Hypothalamus (tissue), 51 donors: ENCODE measurements around the gene CTTNBP2.

Experiments
- DNase-seq, 51 donors: peaks; one replicate each; lab custom pipeline; 2025; lab: John Stamatoyannopoulos, UW

CTTNBP2 gene

DNA sequence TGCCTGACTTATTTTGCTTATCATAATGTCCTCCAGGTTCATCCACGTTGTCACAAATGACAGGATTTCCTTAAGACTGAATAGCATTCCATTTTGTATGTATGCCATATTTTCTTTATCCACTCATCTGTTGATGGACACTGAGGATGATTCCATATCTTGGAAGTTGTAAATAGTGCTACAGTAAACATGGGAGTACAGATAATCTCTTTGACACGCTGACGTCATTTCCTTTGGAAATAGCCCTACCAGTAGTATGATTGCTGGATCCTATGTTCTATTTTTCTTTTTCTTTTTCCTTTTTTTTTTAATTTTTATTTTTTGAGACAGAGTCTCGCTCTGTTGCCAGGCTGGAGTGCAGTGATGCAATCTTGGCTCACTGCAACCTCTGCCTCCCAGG, 167.6 kb downstream of the CTTNBP2 start:
- DNase-seq: no peak

GRCh38 chr7:117704063-117704462, 169.2 kb downstream of the CTTNBP2 start:
- DNase-seq: no peak

DNA sequence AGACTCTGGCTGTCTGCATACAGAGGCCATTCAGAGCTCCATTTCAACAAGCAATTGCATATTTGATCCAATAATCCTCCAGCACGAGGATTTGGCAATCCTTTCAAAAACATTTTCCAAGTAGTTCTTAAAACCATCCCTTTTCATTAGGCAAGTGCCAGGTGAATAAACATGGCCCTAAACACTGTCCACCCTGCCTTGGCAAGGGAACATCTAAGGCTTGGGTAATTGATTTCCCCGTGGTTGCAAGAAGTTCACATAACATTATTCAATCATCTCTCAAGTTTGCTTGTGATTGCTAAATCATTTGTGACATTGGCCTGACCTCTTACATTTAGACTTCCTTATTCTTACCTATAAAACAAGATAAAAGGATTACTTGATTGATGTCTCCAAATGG, 175.2 kb downstream of the CTTNBP2 start:
- no peak for DNase-seq

DNA sequence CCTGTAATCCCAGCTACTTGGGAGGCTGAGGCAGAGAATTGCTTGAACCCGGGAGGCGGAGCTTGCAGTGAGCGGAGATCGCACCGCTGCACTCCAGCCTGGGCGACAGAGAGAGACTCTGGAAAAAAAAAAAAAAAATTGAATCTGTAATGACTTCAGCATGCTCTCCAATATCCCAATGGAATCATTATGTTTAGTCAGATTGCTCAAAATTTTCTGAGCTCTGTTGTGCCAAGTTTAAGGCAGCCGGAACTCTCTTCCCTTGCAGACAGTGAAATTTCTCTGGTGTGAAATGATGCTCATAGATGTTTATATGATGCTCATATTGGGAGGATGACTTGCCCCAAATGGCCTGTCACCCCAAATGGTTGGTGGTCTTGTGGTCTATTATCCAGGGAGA, 180.9 kb downstream of the CTTNBP2 start:
- no peak for DNase-seq

DNA sequence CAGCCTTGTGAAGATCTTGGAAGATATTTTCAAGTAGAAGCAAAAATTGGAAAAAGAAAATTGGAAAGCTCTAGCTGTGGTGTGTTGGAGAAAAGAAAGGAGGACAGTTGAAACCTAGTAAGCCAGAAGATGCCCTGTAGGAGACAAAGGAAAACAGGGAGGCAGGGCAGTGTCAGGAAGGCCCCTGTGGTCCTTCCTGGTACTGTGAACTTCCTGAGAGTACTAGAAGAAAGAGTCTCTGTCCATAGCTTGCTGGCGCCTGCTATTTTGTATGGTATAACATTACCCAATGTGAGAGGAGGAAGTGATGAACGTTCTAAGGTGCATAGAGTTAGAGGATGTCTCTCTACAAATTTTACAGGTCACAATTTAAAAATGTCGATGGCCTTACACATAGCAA, 183.1 kb downstream of the CTTNBP2 start:
- DNase-seq: no peak

DNA sequence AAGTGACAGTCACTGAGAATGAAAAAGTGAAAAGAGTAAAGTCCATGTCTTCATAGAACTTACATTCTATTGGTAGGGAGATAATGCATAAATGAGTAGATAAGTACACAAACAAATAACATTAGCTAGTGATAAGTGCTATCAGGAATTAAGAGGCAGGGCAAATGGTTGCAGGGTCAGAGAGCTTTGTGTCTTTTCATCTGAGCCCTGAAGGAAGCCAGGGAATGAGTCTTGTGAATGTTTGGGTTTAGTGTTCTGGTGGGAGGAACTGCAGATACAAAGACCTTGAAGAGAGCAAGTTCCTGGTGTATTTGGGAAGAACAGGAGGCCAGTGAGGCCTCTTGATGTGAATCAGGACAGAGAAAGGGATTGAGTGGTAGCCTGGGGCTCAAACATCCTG, 183.8 kb downstream of the CTTNBP2 start:
- DNase-seq: no peak

DNA sequence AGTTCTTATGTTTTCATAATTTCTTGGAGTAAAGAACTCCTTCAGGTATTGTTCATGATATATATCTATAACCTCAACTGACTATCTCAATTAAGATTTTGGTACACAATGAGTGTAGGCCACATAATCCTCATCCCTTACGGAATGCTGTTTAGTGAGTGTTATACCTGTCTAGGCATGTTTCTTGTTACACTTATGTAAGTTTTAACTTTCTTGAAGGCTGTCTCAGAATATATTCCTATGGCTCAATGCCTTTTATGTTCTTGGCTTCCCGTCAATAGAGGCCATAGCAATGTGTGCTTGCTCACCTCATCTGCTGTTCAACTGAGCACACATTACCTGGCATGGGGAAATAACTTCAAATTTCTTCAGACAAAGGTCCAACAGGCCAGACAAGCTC, 185.1 kb downstream of the CTTNBP2 start:
- DNase-seq: no peak

DNA sequence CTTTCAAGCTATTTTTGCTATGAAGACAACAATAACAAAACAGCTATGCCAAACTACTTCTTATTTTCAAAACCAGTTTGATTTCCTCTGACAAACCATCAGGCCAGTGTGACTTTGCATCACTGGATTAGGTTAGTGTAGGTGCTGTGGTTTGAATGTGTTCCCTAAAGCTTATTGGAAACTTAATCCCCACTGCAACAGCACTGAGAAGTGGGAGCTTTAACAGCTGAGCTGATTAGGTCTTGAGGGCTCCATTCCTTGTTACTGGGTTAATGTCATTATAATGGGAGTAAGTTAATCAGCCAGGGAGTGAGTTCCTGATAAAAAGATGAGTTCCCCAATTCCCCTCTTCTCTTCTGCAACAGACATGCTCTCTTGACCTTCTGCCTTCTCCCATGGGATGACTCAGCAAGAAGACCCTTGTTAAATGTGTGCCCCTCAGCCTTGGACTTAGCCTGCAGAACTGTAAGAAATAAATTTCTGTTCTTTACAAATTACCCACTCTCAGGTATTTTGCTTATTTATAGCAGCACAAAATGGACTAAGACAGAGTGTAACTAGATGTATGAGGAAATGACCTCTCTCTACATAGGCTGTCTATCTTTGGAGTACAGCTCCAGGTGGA, 186.8 kb downstream of the CTTNBP2 start:
- no peak for DNase-seq

GRCh38 chr7:117685795-117686194, 187.4 kb downstream of the CTTNBP2 start:
- no peak for DNase-seq

DNA sequence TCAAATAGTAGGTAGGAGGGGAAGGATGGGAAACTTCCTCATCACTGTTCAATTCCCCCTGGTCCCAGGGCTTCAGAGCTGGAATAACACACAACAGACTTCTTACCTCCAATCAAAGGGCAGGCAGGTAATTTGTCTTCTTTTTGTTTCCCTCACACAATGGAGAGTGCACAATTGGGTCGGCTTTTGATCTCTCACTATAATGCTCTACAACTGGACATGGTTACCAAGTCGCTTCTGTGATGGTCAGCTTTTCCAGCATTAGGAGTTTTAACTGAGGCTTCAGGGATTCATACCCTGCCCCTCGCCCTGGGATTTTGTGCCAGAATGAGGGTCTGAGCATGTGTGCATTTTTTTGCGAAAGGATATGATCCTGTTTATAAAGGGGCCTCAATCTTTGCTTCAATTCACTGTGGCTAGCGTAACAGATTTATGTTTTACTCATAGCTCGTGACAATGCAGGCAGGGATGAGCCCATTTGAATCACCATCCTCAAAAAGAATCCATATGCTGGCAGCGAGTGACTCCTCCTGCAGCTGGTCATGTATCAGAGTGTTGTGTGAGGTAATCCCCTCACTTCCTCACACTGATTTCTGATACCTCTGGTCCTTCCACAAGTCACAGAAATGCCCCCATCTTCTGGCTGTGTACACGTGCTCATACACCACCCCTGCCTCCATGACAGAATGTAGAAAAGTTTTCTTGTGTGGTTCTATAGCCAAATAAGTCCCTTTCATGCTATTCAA, 189.6 kb downstream of the CTTNBP2 start:
- no peak for DNase-seq

- DNase-seq: no peak
These were observed 190.4 kb downstream of the CTTNBP2 start for GRCh38 chr7:117682681-117683385.

- no peak for DNase-seq
These were observed 194.1 kb downstream of the CTTNBP2 start for GRCh38 chr7:117679120-117679519.

DNA sequence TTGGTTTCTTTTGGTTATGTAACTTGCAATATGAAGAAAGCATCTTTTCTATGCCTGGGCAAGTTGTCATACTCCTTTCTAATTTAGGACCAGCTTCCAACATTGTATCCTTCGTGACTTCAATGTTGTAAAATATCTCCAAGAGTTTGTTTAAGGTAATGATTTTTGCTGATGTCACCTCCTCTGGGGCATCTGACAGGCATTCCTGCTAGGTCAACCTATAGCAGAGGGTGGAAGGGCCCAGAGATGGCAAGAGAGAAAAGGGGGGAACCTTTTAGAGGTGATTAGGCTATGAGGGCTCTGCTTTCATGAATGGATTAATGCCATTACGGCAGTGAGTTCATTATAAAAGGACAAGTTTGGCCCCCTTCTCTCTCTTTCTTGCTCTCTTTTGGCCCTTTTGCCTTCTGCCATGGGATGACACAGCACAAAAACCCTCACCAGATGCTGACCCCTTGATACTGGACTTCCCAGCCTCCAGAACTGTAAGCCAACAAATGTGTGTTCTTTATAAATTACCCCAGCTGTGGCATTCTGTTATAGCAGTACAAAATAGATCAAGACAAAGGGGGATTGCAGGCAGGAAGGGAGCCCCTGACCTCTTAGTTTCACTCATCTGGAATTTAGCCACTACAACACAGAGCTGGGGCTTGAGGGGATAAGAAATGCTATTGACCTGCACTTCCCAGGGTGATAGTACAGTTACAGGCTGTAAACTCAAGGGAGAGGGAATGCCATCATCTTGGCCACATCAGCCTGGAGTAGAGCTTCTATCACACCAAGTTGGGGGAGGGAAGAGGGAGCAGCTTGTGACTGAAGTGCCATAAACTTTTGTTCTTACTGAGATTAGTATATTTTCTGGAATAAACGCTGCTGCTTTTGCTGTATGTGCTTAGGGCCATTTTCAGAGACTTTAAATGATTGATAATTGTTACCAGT, 197.5 kb downstream of the CTTNBP2 start:
- no peak for DNase-seq

GRCh38 chr7:117674617-117675016, 198.6 kb downstream of the CTTNBP2 start:
- no peak for DNase-seq

- peak in 2 of 51 donors; percentile 15 to 44 for DNase-seq
These were observed 199.4 kb downstream of the CTTNBP2 start for GRCh38 chr7:117673839-117674238.

- DNase-seq: peak in 46 of 51 donors; percentile 3 to 83 (median 44)
These were observed 199.9 kb downstream of the CTTNBP2 start for GRCh38 chr7:117673367-117673766.

DNA sequence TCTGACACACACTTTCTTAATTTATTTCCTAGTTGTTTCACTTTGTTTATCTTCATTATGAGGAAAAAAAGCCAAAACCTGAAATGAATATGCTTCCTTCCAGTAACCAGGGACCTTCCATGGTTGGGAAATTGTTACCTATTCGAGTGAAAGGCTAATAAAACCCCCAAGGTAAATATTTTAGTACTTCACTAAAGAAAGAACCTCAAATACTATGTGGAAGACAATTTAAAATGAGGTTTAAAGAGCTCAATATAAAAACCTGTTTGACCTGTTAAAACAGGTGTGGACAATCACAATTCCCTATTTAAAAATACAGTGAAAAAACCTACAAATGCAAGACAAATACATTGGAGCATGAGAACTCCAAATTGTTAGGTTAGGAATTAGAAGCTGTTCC, 200.8 kb downstream of the CTTNBP2 start:
- DNase-seq: no peak

- DNase-seq: peak in 14 of 51 donors; percentile 0 to 20 (median 5)
These were observed 203.4 kb downstream of the CTTNBP2 start for GRCh38 chr7:117669818-117670217.

DNA sequence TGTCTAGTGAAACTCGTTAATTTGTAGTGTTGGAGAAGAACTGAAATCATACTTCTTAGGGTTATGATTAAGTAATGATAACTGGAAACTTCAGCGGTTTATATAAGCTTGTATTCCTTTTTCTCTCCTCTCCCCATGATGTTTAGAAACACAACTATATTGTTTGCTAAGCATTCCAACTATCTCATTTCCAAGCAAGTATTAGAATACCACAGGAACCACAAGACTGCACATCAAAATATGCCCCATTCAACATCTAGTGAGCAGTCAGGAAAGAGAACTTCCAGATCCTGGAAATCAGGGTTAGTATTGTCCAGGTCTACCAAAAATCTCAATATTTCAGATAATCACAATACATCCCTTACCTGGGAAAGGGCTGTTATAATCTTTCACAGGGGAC, 205.8 kb downstream of the CTTNBP2 start:
- DNase-seq: no peak

GRCh38 chr7:117666689-117667088, 206.6 kb downstream of the CTTNBP2 start:
- no peak for DNase-seq

DNA sequence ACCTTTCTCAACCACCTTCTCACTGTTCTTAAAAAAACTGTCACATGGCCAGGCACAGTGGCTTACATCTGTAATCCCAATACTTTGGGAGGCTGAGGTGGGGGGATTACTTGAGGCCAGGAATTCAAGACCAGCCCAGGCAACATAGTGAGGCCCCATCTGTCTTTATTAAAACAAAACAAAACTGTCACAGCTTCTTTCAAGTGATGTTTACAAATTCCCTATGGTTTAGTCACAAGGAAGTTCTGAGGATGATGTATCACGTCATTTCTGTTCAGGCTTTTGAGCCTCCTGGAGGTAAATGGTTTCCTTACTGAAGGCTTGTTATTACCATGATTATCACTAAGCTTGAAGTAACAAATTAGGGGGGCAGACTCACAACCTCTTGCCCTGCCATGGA, 207.2 kb downstream of the CTTNBP2 start:
- no peak for DNase-seq
